K562 (cell line): Measurements from ENCODE around the gene ME3. TPM values are rescaled to one million over a fixed set of nuclear protein-coding genes. Genes with fewer than 3 reads are reported as not detected.

Experiments used
- ARNT ChIP-seq, 2 experiments: fragments of 450-650 bp; IDR thresholded peaks; 2 replicates each; pipeline ENCODE4 v1.6.1; 2016; ENCODE audit warnings: mild to moderate bottlenecking in 1 of 2
- ETV1 ChIP-seq: fragments of 450-650 bp; conservative IDR thresholded peaks from 2 replicates; pipeline ENCODE4 v1.6.1; 2016; ENCODE audit warnings: missing genetic modification characterization, control low read depth, low read depth, missing compliant biosample characterization
- FOXA1 ChIP-seq: fragments of 450-650 bp; IDR thresholded peaks from 2 replicates; pipeline ENCODE4 v1.6.1; 2016; ENCODE audit warnings: mild to moderate bottlenecking, borderline replicate concordance
- FUS ChIP-seq: fragments of 200-400 bp; formaldehyde crosslinking; optimal IDR thresholded peaks from 2 replicates; pipeline ENCODE3; 2017; ENCODE audit warnings: low read depth, low read length
- HDAC6 ChIP-seq: IDR thresholded peaks from 2 replicates; pipeline ENCODE4 v1.6.1; 2012; ENCODE audit warnings: low read depth, mild to moderate bottlenecking, control low read depth, inconsistent platforms, low read length, moderate library complexity
- HNRNPL ChIP-seq: fragments of 200-400 bp; formaldehyde crosslinking; IDR thresholded peaks from 2 replicates; pipeline ENCODE4 v1.6.1; 2017; ENCODE audit warnings: low read depth, mild to moderate bottlenecking, low read length
- L3MBTL2 ChIP-seq: fragments of 450-650 bp; IDR thresholded peaks from 2 replicates; pipeline ENCODE4 v1.6.1; 2016; ENCODE audit warnings: mild to moderate bottlenecking, moderate library complexity
- MYBL2 ChIP-seq, 2 experiments: fragments of 450-650 bp in 1 of 2; sonication (generic) in 1 of 2; formaldehyde crosslinking in 1 of 2; IDR thresholded peaks; 2 replicates each; pipeline versions ENCODE4 v1.6.1 to v1.8.1; 2017 to 2022; ENCODE audit warnings: borderline replicate concordance in 1 of 2, inconsistent platforms in 1 of 2, low read depth in 1 of 2, mild to moderate bottlenecking in 1 of 2, missing genetic modification reagents in 1 of 2, moderate library complexity in 1 of 2
- MYC ChIP-seq, 2 experiments: fragments of 250-450 bp in 1 of 2; sonication (Bioruptor Pico) in 1 of 2; IDR thresholded peaks; 2 replicates each; pipeline versions ENCODE4 v1.5.1 to v1.6.1; 2012 to 2021; ENCODE audit warnings: low read depth in 2 of 2, borderline replicate concordance in 1 of 2, improper control_type of control experiment in 1 of 2, low read length in 1 of 2, mild to moderate bottlenecking in 1 of 2, moderate library complexity in 1 of 2
- RAD21 ChIP-seq, 2 experiments: fragments of 250-450 bp in 1 of 2; fragments of 450-650 bp in 1 of 2; sonication (Bioruptor Pico) in 1 of 2; formaldehyde crosslinking in 1 of 2; IDR thresholded peaks in 1 of 2; conservative IDR thresholded peaks in 1 of 2; 2 replicates each; pipeline versions ENCODE4 v1.4.0 to v1.8.0; 2020 to 2022; ENCODE audit warnings: mild to moderate bottlenecking in 2 of 2, moderate library complexity in 1 of 2
- RCOR1 ChIP-seq, 2 experiments: IDR thresholded peaks; 2 replicates each; pipeline ENCODE4 v1.6.1; 2012; ENCODE audit warnings: low read depth in 2 of 2, low read length in 2 of 2, borderline replicate concordance in 1 of 2, improper control_type of control experiment in 1 of 2
- SAP30 ChIP-seq: fragments of 200-600 bp; sonication (generic); IDR thresholded peaks from 2 replicates; pipeline ENCODE4 v1.6.1; 2012; ENCODE audit warnings: borderline replicate concordance, low read depth, mild to moderate bottlenecking, moderate library complexity, low read length, control low read depth, inconsistent platforms; ENCODE audit not compliant: insufficient read depth, poor library complexity, severe bottlenecking
- ZC3H11A ChIP-seq: IDR thresholded peaks from 2 replicates; pipeline ENCODE4 v1.6.1; 2012; ENCODE audit warnings: low read depth, low read length, improper control_type of control experiment
- ZNF282 ChIP-seq: sonication (generic); formaldehyde crosslinking; IDR thresholded peaks from 2 replicates; pipeline ENCODE4 v1.8.1; 2023; ENCODE audit warnings: missing genetic modification reagents
- ZNF408 ChIP-seq: fragments of 250-450 bp; sonication (Bioruptor Pico); IDR thresholded peaks from 2 replicates; pipeline ENCODE4 v1.4.0; 2020; ENCODE audit warnings: low read depth, mild to moderate bottlenecking, moderate library complexity
- polyA plus RNA-seq, 8 experiments: library from polyadenylated mRNA; depleted of rRNA in 4 of 8; stranded (reverse) in 5 of 8; unstranded in 3 of 8; fragments of >200 nt; fragmentation: Nextera tagmentation in 2 of 8; fragmentation: Illumina TruSeq in 1 of 8; extraction: Ambion mirVana in 2 of 8; extraction: Trizol in 1 of 8; gene quantifications; 2 replicates each; pipeline versions ENCODE4 v1.2.1 to v1.2.3, GENCODE V29; 2011 to 2014; ENCODE audit warnings: inconsistent platforms in 1 of 8, missing spikeins in 1 of 8
- total RNA-seq, 7 experiments: library from RNA; depleted of rRNA in 6 of 7; stranded (reverse); fragments of >200 nt in 6 of 7; fragmentation: Illumina TruSeq in 2 of 7; extraction: Trizol in 2 of 7; gene quantifications; 2 replicates each; pipeline versions ENCODE4 v1.2.1 to v1.2.3, GENCODE V29; 2011 to 2021; ENCODE audit warnings: low replicate concordance in 1 of 7
- TF ChIP-seq, protein P1 (sequence below), 2 experiments: IDR thresholded peaks in 1 of 2; conservative IDR thresholded peaks in 1 of 2; 2 replicates each; pipeline ENCODE4 v1.6.1; 2016; ENCODE audit warnings: low read depth in 2 of 2, mild to moderate bottlenecking in 1 of 2, missing compliant biosample characterization in 1 of 2, missing genetic modification characterization in 1 of 2, moderate library complexity in 1 of 2
- TF ChIP-seq, protein P2 (sequence below): fragments of 450-650 bp; formaldehyde crosslinking; IDR thresholded peaks from 2 replicates; pipeline ENCODE4 v1.4.0; 2020; ENCODE audit warnings: mild to moderate bottlenecking, moderate library complexity
- TF ChIP-seq, protein P3 (sequence below): sonication (generic); formaldehyde crosslinking; IDR thresholded peaks from 2 replicates; pipeline ENCODE4 v1.8.1; 2023; ENCODE audit warnings: mild to moderate bottlenecking, missing genetic modification reagents
- TF ChIP-seq, protein P4 (sequence below): fragments of 250-450 bp; sonication (Bioruptor Pico); IDR thresholded peaks from 2 replicates; pipeline ENCODE4 v1.8.0; 2022; ENCODE audit warnings: inconsistent platforms, mild to moderate bottlenecking, moderate library complexity, borderline replicate concordance

Gene ME3
- total and polyA plus RNA-seq, 9 of the 15 experiments (the other 6 are each of a cell fraction or from before 2014, with no cell fraction given): not detected

DNA sequence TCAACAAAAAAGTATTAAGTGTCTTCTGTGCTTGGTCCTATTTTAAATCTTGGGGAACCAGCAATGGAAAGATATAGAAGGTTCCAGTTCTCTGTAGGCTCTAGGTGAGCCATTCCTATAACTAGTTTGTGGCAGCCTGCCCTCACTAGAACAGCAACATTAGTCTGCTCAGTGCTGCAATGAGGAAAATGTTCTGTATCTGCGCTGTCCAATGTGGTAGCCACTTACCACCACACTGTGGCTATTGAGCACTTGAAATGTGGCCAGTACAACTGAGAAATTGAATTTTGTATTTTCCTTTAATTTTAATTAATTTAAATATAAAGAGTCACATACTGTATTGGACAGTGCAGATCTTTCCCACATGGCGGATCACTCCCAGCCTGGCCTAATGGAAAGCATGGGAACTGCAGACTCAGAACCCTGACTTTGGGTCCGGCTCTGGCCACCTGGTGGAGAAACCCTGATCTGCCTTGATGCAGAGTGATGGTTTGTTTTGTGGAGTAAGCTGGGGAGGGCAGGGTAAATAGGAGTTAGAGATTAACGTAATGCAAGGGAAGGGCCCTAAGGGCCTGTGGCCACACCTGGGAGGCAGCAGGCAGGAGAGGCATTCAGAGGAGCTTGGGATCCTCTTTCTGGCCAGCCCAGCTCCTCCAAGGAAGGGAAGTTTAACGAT, 101.0 kb downstream of the ME3 start (continued):
- TF ChIP-seq RAD21 (CRISPR knock-in tag; conservative IDR thresholded peaks at IDR 0.05 in 1 of 2, IDR thresholded peaks at IDR 0.05 in 1 of 2): peak; percentile 59 to 87
- no peak for TF ChIP-seq ETV1 (tag)
- no peak for TF ChIP-seq MYC (IDR thresholded peaks at IDR 0.05; ENCODE audit: low read depth, low read length)
- no peak for TF ChIP-seq MYC (CRISPR knock-in tag; IDR thresholded peaks at IDR 0.05; ENCODE audit: borderline replicate concordance, low read depth)
- TF ChIP-seq MYBL2 (IDR thresholded peaks at IDR 0.05; ENCODE audit: low read depth): no peak
- TF ChIP-seq MYBL2 (CRISPR knock-in tag; IDR thresholded peaks at IDR 0.05; ENCODE audit: borderline replicate concordance): no peak
- TF ChIP-seq, protein P1, sequence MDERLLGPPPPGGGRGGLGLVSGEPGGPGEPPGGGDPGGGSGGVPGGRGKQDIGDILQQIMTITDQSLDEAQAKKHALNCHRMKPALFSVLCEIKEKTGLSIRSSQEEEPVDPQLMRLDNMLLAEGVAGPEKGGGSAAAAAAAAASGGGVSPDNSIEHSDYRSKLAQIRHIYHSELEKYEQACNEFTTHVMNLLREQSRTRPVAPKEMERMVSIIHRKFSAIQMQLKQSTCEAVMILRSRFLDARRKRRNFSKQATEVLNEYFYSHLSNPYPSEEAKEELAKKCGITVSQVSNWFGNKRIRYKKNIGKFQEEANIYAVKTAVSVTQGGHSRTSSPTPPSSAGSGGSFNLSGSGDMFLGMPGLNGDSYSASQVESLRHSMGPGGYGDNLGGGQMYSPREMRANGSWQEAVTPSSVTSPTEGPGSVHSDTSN (CRISPR knock-in tag; IDR thresholded peaks at IDR 0.05; ENCODE audit: low read depth): no peak
- TF ChIP-seq, protein P1 (tag; conservative IDR thresholded peaks at IDR 0.05; ENCODE audit: low read depth): no peak
- TF ChIP-seq, protein P2, sequence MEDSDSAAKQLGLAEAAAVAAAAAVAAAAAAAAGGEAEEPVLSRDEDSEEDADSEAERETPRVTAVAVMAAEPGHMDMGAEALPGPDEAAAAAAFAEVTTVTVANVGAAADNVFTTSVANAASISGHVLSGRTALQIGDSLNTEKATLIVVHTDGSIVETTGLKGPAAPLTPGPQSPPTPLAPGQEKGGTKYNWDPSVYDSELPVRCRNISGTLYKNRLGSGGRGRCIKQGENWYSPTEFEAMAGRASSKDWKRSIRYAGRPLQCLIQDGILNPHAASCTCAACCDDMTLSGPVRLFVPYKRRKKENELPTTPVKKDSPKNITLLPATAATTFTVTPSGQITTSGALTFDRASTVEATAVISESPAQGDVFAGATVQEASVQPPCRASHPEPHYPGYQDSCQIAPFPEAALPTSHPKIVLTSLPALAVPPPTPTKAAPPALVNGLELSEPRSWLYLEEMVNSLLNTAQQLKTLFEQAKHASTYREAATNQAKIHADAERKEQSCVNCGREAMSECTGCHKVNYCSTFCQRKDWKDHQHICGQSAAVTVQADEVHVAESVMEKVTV: peak; percentile 59
- no peak for TF ChIP-seq L3MBTL2
- no peak for TF ChIP-seq ARNT (IDR thresholded peaks at IDR 0.05)
- TF ChIP-seq, protein P3, sequence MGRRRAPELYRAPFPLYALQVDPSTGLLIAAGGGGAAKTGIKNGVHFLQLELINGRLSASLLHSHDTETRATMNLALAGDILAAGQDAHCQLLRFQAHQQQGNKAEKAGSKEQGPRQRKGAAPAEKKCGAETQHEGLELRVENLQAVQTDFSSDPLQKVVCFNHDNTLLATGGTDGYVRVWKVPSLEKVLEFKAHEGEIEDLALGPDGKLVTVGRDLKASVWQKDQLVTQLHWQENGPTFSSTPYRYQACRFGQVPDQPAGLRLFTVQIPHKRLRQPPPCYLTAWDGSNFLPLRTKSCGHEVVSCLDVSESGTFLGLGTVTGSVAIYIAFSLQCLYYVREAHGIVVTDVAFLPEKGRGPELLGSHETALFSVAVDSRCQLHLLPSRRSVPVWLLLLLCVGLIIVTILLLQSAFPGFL: no peak
- TF ChIP-seq RCOR1 (IDR thresholded peaks at IDR 0.05; ENCODE audit: borderline replicate concordance in 1 of 2, low read depth in 2 of 2, low read length in 2 of 2): peak in 1 of 2 experiments; percentile 28; a peak in 1 of 4 replicates
- TF ChIP-seq FUS: no peak
- no peak for TF ChIP-seq ZNF408 (CRISPR knock-in tag)
- no peak for TF ChIP-seq FOXA1
- no peak for TF ChIP-seq SAP30
- no peak for TF ChIP-seq HNRNPL
- TF ChIP-seq HDAC6: no peak
- no peak for TF ChIP-seq ZNF282 (CRISPR knock-in tag)
- no peak for TF ChIP-seq ZC3H11A
- TF ChIP-seq, protein P4, sequence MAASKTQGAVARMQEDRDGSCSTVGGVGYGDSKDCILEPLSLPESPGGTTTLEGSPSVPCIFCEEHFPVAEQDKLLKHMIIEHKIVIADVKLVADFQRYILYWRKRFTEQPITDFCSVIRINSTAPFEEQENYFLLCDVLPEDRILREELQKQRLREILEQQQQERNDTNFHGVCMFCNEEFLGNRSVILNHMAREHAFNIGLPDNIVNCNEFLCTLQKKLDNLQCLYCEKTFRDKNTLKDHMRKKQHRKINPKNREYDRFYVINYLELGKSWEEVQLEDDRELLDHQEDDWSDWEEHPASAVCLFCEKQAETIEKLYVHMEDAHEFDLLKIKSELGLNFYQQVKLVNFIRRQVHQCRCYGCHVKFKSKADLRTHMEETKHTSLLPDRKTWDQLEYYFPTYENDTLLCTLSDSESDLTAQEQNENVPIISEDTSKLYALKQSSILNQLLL (CRISPR knock-in tag): no peak
